Left lung (tissue), 10 donors: ENCODE results near the gene FGF9. TPM values are rescaled to one million over a fixed set of nuclear protein-coding genes. Genes with fewer than 3 reads are reported as not detected.
A peak's percentile ranks its signal among the peaks of the same experiment; 100 is the strongest.

Source experiments
- ATAC-seq: fragments of 200-7000 bp; cut with Tn5 transposase; one replicate; pipeline ENCODE4 v1.9.1; 2020; ENCODE audit warnings: moderate library complexity
- DNase-seq, 4 donors: peaks; one replicate each; pipeline ENCODE4 v3.0.0-alpha.2; 2013 to 2020
- H3K27ac ChIP-seq, 2 donors: fragments of 200-600 bp; sonication (generic) in 1 of 2; one replicate each; pipeline versions ENCODE4 v1.5.0 to v1.8.0; 2020 to 2021
- H3K27me3 ChIP-seq, 2 donors: fragments of 200-600 bp; sonication (generic) in 1 of 2; one replicate each; pipeline versions ENCODE4 v1.5.0 to v1.8.0; 2020 to 2021
- H3K36me3 ChIP-seq, 2 donors: fragments of 200-600 bp; sonication (generic) in 1 of 2; one replicate each; pipeline versions ENCODE4 v1.5.0 to v1.8.0; 2020 to 2021
- H3K4me1 ChIP-seq, 2 donors: fragments of 200-600 bp; one replicate each; pipeline ENCODE4 v1.8.0; 2021
- H3K4me3 ChIP-seq, 2 donors: fragments of 200-600 bp; sonication (generic) in 1 of 2; one replicate each; pipeline versions ENCODE4 v1.5.0 to v1.8.0; 2020 to 2021; ENCODE audit warnings: mild to moderate bottlenecking in 1 of 2
- H3K9me3 ChIP-seq, 2 donors: fragments of 200-600 bp; sonication (generic) in 1 of 2; one replicate each; pipeline versions ENCODE4 v1.5.0 to v1.8.0; 2020 to 2021
- intact Hi-C, 2 donors: fragments of 100-400 bp; cut with DNase I; formaldehyde crosslinking; loops; one replicate each; pipeline versions ENCODE4 v1.11.2 to v1.14.2; 2022
- polyA plus RNA-seq, 6 donors: library from polyadenylated mRNA; unstranded; fragments of 120-200 nt; gene quantifications; one replicate each; pipeline ENCODE4 v1.2.1, GENCODE V29; 2013; ENCODE audit not compliant: insufficient read length in 6 of 6
- total RNA-seq, 2 donors: library from RNA; stranded (reverse); fragmentation: NEBNext Ultra II Directional; extraction: Animal tissue kit (Norgen Biotek cat#: 25700); gene quantifications; one replicate each; pipeline ENCODE4 v1.2.1, GENCODE V29; 2021
- TF ChIP-seq, protein P1 (sequence below), 2 donors: fragments of 200-600 bp; sonication (generic) in 1 of 2; IDR thresholded peaks; one replicate each; pipeline versions ENCODE4 v1.5.0 to v1.8.0; 2021; ENCODE audit warnings: antibody characterized with exemption in 2 of 2
- donor health status: DM: no; HTN: yes; CAD: no.
- donor health status: DM: no; HTN: no; CAD: no.

The FGF9 gene
- total and polyA plus RNA-seq, 8 donors = 1.6 to 35.3 (median 20.0) TPM

DNA sequence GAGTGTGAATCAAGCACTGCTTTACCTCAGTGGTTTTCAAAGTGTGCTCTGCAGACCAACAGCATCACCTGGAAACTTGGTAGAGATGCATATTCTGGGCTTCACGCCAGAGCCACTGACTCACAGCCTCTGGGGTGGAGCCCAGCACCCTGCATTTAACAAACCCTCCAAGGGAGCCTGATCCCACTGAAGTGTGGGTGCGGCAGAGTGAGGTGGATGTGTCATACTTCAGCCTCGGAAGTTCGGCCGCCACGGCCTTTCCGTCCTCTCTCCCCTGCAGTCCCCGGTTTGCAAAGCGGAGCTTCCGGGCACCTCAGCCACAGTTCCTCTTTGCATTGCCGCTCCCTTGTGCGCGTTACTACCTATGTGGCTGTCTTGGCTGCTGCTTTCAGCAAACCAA is 33.6 kb upstream of the FGF9 start:
- no peak overlapping the region for H3K4me3 ChIP-seq
- DNase-seq (peak in 2 of 4 donors; percentile 83 to 90), ATAC-seq (peak; percentile 98)
- intact Hi-C loops = loop anchor here in 1 of 2 donors (5.0 kb wide), 1 partner anchor 640 kb away; no protein-coding TSS in a partner anchor
- H3K27me3 ChIP-seq = no peaks in the 10 kb centered on the region
- TF ChIP-seq, protein P1, sequence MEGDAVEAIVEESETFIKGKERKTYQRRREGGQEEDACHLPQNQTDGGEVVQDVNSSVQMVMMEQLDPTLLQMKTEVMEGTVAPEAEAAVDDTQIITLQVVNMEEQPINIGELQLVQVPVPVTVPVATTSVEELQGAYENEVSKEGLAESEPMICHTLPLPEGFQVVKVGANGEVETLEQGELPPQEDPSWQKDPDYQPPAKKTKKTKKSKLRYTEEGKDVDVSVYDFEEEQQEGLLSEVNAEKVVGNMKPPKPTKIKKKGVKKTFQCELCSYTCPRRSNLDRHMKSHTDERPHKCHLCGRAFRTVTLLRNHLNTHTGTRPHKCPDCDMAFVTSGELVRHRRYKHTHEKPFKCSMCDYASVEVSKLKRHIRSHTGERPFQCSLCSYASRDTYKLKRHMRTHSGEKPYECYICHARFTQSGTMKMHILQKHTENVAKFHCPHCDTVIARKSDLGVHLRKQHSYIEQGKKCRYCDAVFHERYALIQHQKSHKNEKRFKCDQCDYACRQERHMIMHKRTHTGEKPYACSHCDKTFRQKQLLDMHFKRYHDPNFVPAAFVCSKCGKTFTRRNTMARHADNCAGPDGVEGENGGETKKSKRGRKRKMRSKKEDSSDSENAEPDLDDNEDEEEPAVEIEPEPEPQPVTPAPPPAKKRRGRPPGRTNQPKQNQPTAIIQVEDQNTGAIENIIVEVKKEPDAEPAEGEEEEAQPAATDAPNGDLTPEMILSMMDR (IDR thresholded peaks at IDR 0.05) = no peak
- peaks cover 0 to 4% of the 10 kb centered on the region in 2 donors for H3K4me1 ChIP-seq
- peak overlapping the region in 1 of 2 donors; percentile 63 for H3K27ac ChIP-seq
- H3K9me3 ChIP-seq = no peaks in the 10 kb centered on the region
- no peaks in the 10 kb centered on the region for H3K36me3 ChIP-seq

DNA sequence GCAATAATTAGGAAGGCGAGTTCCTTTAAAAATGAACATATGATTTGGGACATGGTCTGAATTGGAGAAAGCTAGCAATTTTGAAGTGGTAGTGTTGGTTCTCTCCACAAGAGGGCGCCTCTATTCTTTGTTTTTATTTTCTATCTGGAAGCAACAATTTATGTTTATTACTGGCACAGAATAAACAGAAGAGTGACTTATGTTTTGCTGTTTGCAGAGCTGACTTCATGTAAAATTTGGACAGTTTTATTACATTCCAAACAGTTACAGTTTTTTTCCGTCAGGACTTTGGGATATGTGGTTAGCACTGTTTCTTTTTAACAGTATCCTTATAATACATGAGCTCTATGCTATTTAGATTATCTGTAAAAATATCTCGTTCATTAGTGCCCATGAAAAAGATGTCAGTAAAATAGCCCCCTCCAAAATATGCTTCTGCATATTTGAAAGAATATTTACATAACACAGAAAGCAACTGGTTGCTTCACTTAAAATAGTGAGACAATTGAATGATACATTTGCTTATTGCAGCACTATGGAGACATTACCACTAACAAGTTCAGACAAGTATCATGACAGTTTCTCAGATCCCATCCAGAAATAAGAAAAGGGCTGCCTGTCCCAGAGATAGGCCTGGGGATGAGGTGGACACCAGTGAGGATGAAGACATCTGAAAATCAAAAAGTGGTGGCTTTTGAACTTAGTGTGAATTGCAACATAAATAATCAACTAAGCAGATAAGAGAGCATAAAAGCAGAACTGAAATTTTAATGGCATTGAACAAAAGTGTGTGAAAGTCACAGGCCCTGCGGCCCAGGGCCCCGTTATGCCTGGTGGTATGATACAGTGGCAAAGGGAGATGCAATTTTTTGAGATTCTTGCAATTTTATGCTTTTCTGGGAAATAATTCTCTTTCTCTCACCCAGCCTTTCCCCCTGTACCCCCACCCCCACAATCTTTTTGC is 32.3 kb upstream of the FGF9 start:
- DNase-seq (peak in 3 of 4 donors; percentile 21 to 58 (median 57)), ATAC-seq (peak; percentile 76)
- no peak overlapping the region for H3K4me3 ChIP-seq
- H3K4me1 ChIP-seq = peaks cover 0 to 4% of the 10 kb centered on the region in 2 donors
- intact Hi-C loops = loop anchor here in 1 of 2 donors (5.0 kb wide), 1 partner anchor 639 kb away; no protein-coding TSS in a partner anchor
- no peaks in the 10 kb centered on the region for H3K36me3 ChIP-seq
- H3K27ac ChIP-seq = no peak overlapping the region
- TF ChIP-seq, protein P1 (IDR thresholded peaks at IDR 0.05) = peak; percentile 71 to 82
- no peaks in the 10 kb centered on the region for H3K27me3 ChIP-seq
- no peaks in the 10 kb centered on the region for H3K9me3 ChIP-seq

DNA sequence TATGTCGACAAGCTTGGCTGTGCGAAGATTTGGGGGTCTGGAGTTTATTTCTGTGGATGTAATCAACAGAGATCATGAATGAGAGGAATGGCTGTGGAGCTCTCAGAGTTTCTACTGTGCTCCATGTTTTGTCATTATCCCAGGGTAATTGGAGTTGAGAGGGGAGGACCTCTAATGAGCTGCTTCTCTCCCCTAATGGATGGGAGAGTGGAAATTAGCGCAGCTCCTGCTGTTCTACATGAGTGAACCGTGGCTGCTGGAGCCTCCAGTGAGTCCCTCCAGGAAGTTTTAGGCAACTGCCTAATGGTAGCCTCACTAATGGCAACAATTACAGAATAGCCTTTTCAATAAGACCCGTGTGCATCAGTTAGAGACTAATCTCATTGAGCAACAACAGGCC is 31.3 kb upstream of the FGF9 start:
- DNase-seq = no peak
- Histone ChIP-seq H3K9me3 (no peaks in the 10 kb centered on the region), H3K27ac (no peak overlapping the region), H3K4me3 (no peak overlapping the region), H3K36me3 (no peaks in the 10 kb centered on the region), H3K27me3 (no peaks in the 10 kb centered on the region), H3K4me1 (peaks cover 0 to 4% of the 10 kb centered on the region in 2 donors)
- intact Hi-C loops = loop anchor here in 1 of 2 donors (5.0 kb wide), 1 partner anchor 638 kb away; no protein-coding TSS in a partner anchor
- ATAC-seq = no peak
- TF ChIP-seq, protein P1 (IDR thresholded peaks at IDR 0.05) = no peak

DNA sequence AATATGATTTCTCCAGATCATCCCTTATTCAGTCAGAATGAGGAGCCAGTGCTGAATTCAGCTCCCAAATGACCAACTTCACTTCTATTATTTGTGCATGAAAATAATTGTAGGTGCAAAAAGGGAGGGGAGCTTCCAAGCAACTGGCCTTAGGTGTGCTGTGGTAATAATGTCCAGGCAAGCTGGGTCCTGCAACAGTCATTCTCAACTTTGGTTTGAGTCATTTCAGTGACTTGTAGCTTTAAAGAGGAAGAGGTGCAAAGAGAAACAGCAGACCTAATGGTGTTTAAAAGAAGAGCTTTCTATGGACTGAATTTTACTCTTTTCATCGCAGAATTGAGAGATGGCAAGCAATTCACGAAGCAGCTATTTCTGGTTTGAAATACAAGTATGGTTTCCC is 29.2 kb upstream of the FGF9 start:
- Histone ChIP-seq H3K4me3 (no peak overlapping the region), H3K36me3 (no peaks in the 10 kb centered on the region), H3K27me3 (no peaks in the 10 kb centered on the region), H3K27ac (no peak overlapping the region), H3K4me1 (peaks cover 0 to 4% of the 10 kb centered on the region in 2 donors), H3K9me3 (no peaks in the 10 kb centered on the region)
- no peak for DNase-seq
- ATAC-seq = no peak
- intact Hi-C loops = no loop called here
- TF ChIP-seq, protein P1 (IDR thresholded peaks at IDR 0.05) = no peak

DNA sequence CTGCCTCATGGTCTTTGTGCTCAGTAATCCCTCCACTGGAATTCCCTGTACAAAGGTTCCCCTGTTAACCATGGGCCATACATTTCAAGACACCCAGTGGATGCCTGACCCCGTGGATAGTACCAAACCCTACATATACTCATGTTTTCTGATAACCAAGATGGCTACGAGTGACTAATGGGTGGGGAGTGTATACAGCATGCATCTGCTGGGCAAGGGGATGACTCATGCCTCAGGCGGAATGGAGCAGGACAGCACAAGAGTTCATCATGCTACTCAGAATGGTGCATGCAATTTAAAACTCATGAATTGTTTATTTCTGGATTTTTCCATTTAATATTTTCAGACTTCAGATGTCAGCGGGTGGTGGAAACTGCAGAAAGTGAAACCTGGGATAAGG is 13.3 kb upstream of the FGF9 start:
- peak; percentile 47 for ATAC-seq
- H3K36me3 ChIP-seq = no peaks in the 10 kb centered on the region
- H3K27me3 ChIP-seq = peaks cover 0 to 15% of the 10 kb centered on the region in 2 donors
- no peaks in the 10 kb centered on the region for H3K9me3 ChIP-seq
- intact Hi-C loops = no loop called here
- no peak for DNase-seq
- no peak overlapping the region for H3K27ac ChIP-seq
- TF ChIP-seq, protein P1 (IDR thresholded peaks at IDR 0.05) = no peak
- H3K4me1 ChIP-seq = no peaks in the 10 kb centered on the region
- no peak overlapping the region for H3K4me3 ChIP-seq
